ENCODE data around the gene KSR1. TPM values are rescaled to one million over a fixed set of nuclear protein-coding genes. Genes with fewer than 3 reads are reported as not detected.

Gene KSR1
- total and polyA plus RNA-seq, 10 of the 15 experiments (the other 5 are each of a cell fraction or from before 2014, with no cell fraction given) = 0.97 to 66.6 (median 22.9) TPM

GRCh38 chr17:27518545-27519521 is 62.6 kb downstream of the KSR1 start:
- Histone ChIP-seq H3K4me2 (ENCODE audit: control insufficient read depth, insufficient read depth) (peak overlapping the region; percentile 80), H3K9me3 (replicated peaks; ENCODE audit: control insufficient read depth, insufficient read depth, low read length) (no peaks in the 10 kb centered on the region), H4K20me1 (ENCODE audit: control insufficient read depth, insufficient read depth) (0 out of 2 replicates have a peak, but pooled peaks cover 1% of the 10 kb centered on the region), H3K4me1 (ENCODE audit: control insufficient read depth, insufficient read depth, low read length) (peaks cover 36% of the 10 kb centered on the region), H3K4me3 (peak overlapping the region; percentile 33; the same call in 1 of the 2 replicates), H3K36me3 (ENCODE audit: control insufficient read depth in 2 of 2, insufficient read depth in 2 of 2, low read length in 1 of 2) (0 out of 4 replicates have a peak, but pooled peaks cover 0 to 1% of the 10 kb centered on the region in 2 experiments), H3K27ac (ENCODE audit: control insufficient read depth, insufficient read depth) (peak overlapping the region; percentile 75), H2AFZ (ENCODE audit: control insufficient read depth, low read depth, low read length) (no peak overlapping the region), H3K9ac (ENCODE audit: control insufficient read depth, insufficient read depth, low read length) (peak overlapping the region; percentile 40), H3K79me2 (ENCODE audit: control insufficient read depth, insufficient read depth, low read length) (peaks cover 71% of the 10 kb centered on the region), H3K27me3 (replicated peaks in 1 of 2; ENCODE audit: control insufficient read depth in 2 of 2, insufficient read depth in 2 of 2, low read length in 1 of 2) (no peaks in the 10 kb centered on the region)
- CTCF ChIA-PET = interaction anchor here (0.8 to 3.0 kb wide), 14 partner anchors 9 to 81 kb away, joined by 3 to 8 read pairs (median 4); no protein-coding TSS in a partner anchor
- FAIRE-seq (no peak), DNase-seq (ENCODE audit: low read depth, low spot score) (no peak), ATAC-seq (peak; percentile 65)
- intact Hi-C loops (cut with micrococcal nuclease; ENCODE audit: unreplicated experiment) = loop anchor here (2.0 kb wide), 1 partner anchor 46 kb away; no protein-coding TSS in a partner anchor
- BruUV-seq (replicated peaks) = no TSS peak
- POLR2A ChIA-PET = interaction anchor here (0.9 to 5.2 kb wide), 9 partner anchors 11 to 52 kb away, joined by 3 to 31 read pairs (median 4); no protein-coding TSS in a partner anchor
- TF ChIP-seq BCL11A (IDR thresholded peaks at IDR 0.05; ENCODE audit: low read depth, low read length) = no peak
- no peak for TF ChIP-seq POLR2AphosphoS2 (IDR thresholded peaks at IDR 0.05; ENCODE audit: low read depth, low read length)
- TF ChIP-seq STAT3 (IDR thresholded peaks at IDR 0.05; ENCODE audit: low read depth, low read length) = no peak
- no peak for TF ChIP-seq TAF1 (IDR thresholded peaks at IDR 0.05; ENCODE audit: borderline replicate concordance, low read depth, low read length)
- TF ChIP-seq SPI1 (IDR thresholded peaks at IDR 0.05; ENCODE audit: borderline replicate concordance, insufficient read depth, low read depth, low read length) = peak; percentile 55; the same call in 1 of the 2 replicates
- TF ChIP-seq RUNX3 (IDR thresholded peaks at IDR 0.05; ENCODE audit: low read length) = peak; percentile 7; the same call in 1 of the 2 replicates
- TF ChIP-seq PKNOX1 (IDR thresholded peaks at IDR 0.05) = 0 out of 2 replicates have a peak, but pooled peaks have one; percentile 17
- TF ChIP-seq HDAC2 (IDR thresholded peaks at IDR 0.05) = no peak
- peak; percentile 28; the same call in 1 of the 2 replicates for TF ChIP-seq IKZF1 (conservative IDR thresholded peaks at IDR 0.05)
- RAD21 ChIA-PET (ENCODE audit: unreplicated experiment) = interaction anchor here (0.9 to 5.1 kb wide), 29 partner anchors 10 to 282 kb away, joined by 3 to 62 read pairs (median 4); partner anchors contain the start of gene KSR1
- WGBS (ENCODE audit: insufficient coverage, insufficient replicate concordance, low lambda C conversion rate, missing lambda C conversion rate) = 51% methylated on average over 13 of the region's 13 CpGs
- SMC1A ChIA-PET (ENCODE audit: uncharacterized antibody, unreplicated experiment) = interaction anchor here (0.9 to 6.3 kb wide), 26 partner anchors 10 to 121 kb away, joined by 3 to 77 read pairs (median 5); no protein-coding TSS in a partner anchor
- in situ Hi-C loops (cut with MboI) = no loop called here

Measured in GM12878 (cell line).